ENCODE data around the gene DLGAP4.

DNA sequence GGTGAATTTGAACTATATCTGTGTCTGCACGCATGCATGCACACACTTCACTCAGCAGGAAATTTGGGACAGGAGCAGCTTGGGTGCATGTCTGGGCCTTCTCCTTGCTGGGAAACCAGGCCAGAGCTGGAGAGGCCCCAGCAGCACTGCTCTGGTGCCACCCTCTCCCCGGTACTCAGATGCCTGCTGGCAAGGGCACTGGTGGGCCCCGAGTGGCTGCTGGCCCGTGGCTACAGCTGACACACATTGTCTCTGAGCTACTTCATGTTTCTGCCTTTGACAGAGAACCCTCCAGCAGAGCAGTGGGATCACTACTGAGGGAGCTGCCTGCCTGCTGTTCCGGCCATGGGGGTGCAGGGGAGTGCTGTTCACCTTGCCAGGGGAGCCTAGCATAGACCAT is 37.5 kb downstream of the DLGAP4 start:
- TF ChIP-seq, protein P1, sequence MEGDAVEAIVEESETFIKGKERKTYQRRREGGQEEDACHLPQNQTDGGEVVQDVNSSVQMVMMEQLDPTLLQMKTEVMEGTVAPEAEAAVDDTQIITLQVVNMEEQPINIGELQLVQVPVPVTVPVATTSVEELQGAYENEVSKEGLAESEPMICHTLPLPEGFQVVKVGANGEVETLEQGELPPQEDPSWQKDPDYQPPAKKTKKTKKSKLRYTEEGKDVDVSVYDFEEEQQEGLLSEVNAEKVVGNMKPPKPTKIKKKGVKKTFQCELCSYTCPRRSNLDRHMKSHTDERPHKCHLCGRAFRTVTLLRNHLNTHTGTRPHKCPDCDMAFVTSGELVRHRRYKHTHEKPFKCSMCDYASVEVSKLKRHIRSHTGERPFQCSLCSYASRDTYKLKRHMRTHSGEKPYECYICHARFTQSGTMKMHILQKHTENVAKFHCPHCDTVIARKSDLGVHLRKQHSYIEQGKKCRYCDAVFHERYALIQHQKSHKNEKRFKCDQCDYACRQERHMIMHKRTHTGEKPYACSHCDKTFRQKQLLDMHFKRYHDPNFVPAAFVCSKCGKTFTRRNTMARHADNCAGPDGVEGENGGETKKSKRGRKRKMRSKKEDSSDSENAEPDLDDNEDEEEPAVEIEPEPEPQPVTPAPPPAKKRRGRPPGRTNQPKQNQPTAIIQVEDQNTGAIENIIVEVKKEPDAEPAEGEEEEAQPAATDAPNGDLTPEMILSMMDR (IDR thresholded peaks at IDR 0.05) = no peak
- no peak for TF ChIP-seq POLR2AphosphoS5 (IDR thresholded peaks at IDR 0.05; ENCODE audit: insufficient read depth in 1 of 2, low read depth in 1 of 2)
